A204.1 (cell line): ENCODE measurements around the gene TIPIN.

Experiments used
- FAIRE-seq: peaks from 2 replicates; lab custom pipeline; 2012; peaks lifted over from hg19 to GRCh38; lab: Jason Lieb, UNC

Gene TIPIN

DNA sequence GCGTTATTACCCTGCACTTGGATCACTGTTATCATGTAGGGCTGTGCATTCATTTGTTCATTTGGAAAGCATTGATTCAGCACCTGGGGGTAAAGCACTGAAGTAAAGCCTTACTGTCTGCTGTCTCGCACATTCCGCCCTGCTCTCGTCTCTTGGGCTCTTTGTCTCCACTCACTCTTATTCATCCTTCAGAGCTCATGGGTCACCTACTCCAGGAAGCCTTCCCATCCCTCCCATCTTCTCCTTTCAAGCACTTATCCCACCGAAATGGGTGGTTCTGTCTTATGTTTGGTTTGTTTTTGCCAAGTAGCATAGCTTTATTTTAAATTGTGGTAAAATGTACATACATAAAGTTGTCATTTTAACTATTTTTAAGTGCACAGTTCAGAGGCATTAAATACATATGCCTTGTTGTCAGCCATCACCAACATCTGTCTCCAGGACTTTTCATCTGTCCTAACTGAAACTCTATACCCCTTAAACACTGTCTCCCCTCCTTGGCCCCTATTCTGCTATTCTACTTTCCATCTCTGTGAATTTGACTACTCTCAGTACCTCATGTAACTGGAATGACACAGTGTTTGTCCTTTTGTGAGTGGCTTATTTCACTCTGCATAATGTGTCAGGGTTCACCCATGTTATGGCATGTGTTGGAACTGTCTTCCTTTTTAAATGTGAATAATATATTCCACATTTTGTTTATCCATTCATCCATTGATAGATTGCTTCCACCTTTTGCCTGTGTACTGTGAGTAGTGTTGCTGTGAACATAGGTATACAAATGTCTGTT is 53.8 kb downstream of the TIPIN start:
- FAIRE-seq = no peak

DNA sequence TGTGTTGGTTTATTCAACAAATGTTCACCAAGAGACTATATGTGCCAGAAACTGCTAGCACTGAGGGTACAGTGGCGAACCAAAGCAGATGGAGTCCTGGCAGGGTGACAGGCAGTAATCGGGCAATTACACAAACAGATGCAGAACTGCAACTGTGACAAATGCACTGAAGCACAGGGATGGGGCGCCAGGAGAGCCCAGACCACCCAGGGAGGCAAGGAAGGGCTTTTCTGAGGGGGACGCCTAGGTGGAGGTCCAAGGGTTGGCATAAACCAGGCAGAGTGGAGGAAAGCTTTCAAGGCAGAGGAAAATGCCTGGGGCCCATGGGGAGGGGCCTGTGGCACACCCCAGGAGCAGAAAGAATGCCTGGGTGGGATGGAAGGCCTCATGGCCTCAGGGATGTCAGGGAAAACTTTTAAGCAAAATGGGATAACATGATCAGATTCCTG is 57.7 kb downstream of the TIPIN start:
- FAIRE-seq = no peak

GRCh38 chr15:66296186-66296585 is 60.3 kb downstream of the TIPIN start:
- FAIRE-seq = no peak

- no peak for FAIRE-seq
Measured at GRCh38 chr15:66294932-66295235, 61.6 kb downstream of the TIPIN start.

- FAIRE-seq = no peak
Measured at GRCh38 chr15:66294157-66294931, 62.1 kb downstream of the TIPIN start.

- no peak for FAIRE-seq
Measured at GRCh38 chr15:66293419-66294156, 62.9 kb downstream of the TIPIN start, which contains the start of gene DIS3L. DIS3L (plus strand) TSS chr15:66293568; CDS start chr15:66293597, 29 bp downstream.

- FAIRE-seq = no peak
Measured at GRCh38 chr15:66292571-66293418, 63.7 kb downstream of the TIPIN start.

DNA sequence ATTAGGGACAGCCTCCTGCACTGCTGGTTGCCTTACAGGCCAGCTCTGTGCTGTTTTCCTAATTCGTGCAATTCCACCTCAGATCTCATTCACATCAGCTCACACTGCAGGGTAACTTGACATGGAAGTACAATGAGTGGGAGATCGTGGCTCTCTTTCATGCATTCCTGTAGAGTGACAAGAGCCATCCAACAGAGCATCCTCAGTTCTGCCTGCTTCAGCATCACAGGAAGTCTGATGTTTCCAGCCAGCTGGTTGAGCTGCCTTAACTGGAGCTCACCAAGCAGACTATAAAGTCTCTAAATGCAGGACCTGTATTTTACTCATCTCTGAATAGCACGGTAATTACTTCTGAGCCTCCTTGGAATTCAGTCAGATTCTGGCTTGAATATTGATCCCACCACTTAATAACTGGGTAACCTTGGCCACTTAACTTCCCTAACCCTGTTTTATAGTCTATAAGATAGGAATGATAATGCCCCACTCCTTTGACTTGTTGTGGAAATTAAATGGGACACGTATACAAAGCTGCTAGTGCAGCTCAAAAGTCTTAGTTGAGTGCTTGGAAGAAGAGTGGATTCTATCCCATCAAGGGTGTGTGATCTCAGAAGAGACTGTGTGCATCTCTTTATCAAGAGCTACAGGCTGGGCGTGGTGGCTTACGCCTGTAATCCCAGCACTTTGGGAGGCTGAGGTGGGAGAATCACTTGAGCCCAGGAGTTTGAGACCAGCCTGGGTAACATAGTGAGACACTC is 64.5 kb downstream of the TIPIN start:
- FAIRE-seq = no peak

DNA sequence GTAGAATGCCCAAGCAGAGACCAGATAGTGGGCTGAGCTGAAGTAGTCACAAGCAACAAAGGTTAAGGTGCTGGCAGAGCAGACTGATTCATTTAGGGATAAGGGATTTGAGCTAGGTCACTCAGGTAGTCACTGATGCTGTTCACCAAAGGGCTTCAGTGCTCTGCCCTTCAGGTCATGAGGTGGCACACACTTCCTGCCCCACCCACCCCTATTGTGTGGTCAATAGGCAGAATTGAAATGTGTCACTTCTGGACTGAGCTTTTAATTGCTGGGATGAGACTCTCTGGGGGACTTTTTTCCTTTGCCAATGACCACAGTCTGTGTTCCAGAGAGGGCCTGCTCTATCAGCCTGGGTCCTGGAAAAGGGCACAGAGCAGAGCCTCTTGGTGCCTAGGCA is 66.0 kb downstream of the TIPIN start:
- FAIRE-seq = no peak

- no peak for FAIRE-seq
Measured at GRCh38 chr15:66290007-66290406, 66.5 kb downstream of the TIPIN start.

DNA sequence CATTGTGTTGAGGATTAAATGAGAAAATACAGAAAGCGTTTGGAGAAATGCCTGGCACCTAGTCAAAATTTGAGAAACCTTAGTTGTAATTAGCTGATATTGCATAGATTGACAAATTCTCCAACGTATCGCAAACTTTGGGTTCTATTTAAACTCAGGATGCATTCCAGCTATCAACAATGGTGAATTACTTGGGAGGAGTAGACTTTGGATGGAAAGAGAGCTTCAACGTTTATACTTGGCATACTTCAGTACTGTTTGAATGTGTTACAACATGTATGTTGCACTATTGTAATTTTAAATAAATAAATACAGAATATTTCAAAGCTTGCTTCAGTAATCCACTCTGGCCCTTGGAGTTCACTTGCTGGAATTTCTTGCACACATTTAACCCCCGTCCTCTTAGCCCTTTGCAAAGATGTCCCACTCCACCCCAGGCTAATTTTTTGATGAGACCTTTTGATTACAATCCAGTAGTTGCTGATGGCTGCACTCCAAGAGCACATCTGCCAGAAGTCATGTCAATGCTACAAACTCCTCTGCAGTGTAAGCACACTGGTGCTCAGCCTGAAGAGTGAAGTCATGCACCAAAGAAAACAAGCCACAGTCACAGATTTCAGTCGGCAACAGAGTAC is 67.8 kb downstream of the TIPIN start:
- FAIRE-seq = no peak

GRCh38 chr15:66288093-66288492 is 68.4 kb downstream of the TIPIN start:
- FAIRE-seq = no peak

- peak; percentile 99 for FAIRE-seq
Measured at GRCh38 chr15:66287461-66288057, 68.9 kb downstream of the TIPIN start.
